ENCODE measurements around the gene RASGEF1C.

The RASGEF1C gene

DNA sequence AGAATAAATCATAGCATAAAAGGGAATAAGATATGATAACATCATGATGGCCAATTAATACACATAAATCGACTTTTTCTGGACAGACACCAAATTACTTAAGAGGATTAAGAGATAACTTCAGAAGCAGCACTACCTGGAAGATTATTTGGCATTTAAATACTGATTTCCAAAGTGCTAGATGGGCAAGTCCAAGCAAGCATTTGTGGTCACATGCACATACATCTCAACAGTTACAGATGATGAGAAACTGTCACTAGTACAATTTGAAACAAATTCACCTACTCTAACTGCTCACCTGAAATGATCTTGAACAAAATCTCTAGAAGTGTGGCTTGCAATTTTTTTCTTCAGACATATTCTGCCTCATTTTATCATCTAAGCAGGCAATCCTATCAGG lies 26.8 kb upstream of the RASGEF1C start:
- TF ChIP-seq, protein P1, sequence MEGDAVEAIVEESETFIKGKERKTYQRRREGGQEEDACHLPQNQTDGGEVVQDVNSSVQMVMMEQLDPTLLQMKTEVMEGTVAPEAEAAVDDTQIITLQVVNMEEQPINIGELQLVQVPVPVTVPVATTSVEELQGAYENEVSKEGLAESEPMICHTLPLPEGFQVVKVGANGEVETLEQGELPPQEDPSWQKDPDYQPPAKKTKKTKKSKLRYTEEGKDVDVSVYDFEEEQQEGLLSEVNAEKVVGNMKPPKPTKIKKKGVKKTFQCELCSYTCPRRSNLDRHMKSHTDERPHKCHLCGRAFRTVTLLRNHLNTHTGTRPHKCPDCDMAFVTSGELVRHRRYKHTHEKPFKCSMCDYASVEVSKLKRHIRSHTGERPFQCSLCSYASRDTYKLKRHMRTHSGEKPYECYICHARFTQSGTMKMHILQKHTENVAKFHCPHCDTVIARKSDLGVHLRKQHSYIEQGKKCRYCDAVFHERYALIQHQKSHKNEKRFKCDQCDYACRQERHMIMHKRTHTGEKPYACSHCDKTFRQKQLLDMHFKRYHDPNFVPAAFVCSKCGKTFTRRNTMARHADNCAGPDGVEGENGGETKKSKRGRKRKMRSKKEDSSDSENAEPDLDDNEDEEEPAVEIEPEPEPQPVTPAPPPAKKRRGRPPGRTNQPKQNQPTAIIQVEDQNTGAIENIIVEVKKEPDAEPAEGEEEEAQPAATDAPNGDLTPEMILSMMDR (IDR thresholded peaks at IDR 0.05; ENCODE audit: low read depth, low read length): no peak
- DNase-seq (ENCODE audit: extremely low read depth, low read depth): no peak

DNA sequence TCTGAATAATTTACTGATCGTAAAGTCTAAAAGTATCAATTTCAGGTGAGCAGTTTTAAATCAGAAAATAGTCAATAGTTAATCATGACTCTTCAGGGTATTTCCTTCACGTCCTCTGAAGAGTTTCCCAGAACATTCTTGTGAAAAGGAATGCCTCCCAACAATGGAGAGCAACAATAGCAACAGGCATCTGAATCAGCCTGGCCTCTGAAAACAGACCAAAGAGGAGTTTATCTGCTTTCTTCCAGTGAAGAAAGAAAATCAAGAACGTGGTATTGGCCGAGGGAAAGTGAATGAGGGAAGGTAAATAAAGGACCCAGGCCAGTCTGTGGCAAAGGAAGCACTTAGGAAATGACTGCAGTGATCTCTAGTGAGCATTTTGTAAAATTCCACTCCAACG lies 26.1 kb upstream of the RASGEF1C start:
- no peak for DNase-seq (ENCODE audit: extremely low read depth, low read depth)
- TF ChIP-seq, protein P1 (IDR thresholded peaks at IDR 0.05; ENCODE audit: low read depth, low read length): no peak

DNA sequence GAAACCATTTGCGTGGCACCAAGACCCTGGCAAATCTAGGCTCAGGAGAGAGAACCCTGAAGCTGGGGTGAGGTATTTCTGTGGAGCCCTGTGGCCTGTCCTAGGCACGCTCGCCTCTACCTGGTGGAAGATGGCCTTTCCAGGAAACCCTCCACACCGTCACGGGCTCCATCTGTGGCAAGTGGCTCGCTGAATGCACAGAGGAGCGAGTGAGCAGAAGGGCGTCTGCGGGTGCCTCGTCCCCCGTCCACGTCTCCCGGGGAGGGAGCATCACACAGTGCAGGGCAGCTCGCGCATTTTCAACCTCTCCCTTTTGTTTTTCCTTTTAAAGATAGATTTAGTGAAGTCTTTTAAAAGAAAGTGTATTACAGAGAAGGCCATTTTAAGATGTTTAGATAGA lies 25.3 kb upstream of the RASGEF1C start:
- DNase-seq (ENCODE audit: extremely low read depth, low read depth): no peak
- TF ChIP-seq, protein P1 (IDR thresholded peaks at IDR 0.05; ENCODE audit: low read depth, low read length): no peak

DNA sequence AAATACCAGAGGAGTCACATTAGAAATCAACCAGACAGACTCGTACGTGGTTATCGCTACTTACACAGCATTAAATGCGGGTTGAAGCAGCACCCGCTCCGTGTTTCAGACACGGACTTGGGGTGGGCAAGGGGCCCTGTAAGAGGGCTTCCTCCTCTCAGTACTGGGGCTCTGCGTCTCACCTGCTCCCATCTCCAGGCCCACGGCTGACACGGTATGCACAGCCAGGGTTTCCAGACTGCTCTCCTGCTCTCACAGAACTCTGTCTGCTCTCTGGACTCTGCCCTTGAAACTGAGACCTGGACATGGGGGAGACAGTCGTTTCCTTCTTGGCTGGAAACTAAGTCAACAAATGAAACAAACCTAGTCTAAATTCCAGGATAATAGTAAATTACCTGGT lies 24.7 kb upstream of the RASGEF1C start:
- DNase-seq (ENCODE audit: extremely low read depth, low read depth): no peak
- TF ChIP-seq, protein P1 (IDR thresholded peaks at IDR 0.05; ENCODE audit: low read depth, low read length): no peak

DNA sequence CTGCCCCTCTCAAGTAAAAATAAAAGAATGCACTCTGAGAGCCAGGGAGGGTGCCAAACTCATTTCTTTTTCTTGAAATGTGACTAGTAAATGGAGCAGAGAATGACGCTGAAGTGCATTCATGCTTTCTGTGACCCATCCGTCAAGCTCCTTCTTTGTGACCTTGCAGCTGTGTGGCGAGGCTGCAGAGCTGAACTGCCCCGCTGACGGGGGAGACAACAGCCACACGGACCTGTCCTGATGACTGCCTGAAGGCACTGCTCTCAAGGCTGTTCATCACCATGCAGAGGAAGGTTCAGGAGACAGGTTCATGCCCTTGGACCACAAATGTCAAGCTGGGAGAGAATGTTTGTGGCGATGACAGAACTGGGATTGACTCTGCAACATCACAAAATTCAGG lies 21.0 kb upstream of the RASGEF1C start:
- TF ChIP-seq, protein P1 (IDR thresholded peaks at IDR 0.05; ENCODE audit: low read depth, low read length): no peak
- no peak for DNase-seq (ENCODE audit: extremely low read depth, low read depth)

DNA sequence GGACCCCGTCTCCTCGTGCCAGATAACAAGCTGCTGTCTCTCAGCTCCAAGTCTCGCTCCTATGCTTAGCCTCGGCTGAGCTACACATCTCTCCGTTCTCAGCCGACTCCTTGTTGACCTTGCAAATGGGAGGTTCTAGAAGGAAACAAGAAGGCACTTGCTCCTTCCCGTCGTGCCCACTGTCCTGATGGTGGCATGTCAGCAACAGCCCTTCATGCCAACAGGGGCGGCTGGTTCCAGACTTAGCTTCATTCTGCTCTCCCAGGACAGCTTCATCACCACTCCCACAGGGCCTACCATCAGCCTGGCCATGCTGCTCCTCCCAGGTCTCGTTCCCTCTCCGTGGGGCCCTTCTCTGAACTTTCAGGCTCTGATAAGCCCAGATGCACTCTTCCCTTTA lies 13.0 kb upstream of the RASGEF1C start:
- TF ChIP-seq, protein P1 (IDR thresholded peaks at IDR 0.05; ENCODE audit: low read depth, low read length): no peak
- DNase-seq (ENCODE audit: extremely low read depth, low read depth): no peak

DNA sequence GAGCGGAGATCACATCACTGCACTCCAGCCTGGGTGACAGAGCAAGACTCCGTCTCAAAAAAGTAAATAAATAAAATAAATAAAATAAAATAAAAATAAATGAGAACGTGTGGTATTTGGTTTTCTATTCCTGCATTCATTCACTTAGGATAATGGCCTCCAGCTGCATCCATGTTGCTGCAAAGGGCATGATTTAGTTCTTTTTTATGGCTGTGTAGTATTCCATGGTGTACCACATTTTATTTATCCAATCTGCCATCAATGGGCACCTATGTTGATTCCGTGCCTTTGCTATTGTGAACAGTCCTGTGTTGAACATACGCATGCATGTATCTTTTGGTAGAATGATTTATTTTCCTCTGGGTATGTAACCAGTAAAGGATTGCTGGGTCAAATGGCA lies 8.8 kb upstream of the RASGEF1C start:
- no peak for DNase-seq (ENCODE audit: extremely low read depth, low read depth)
- TF ChIP-seq, protein P1 (IDR thresholded peaks at IDR 0.05; ENCODE audit: low read depth, low read length): no peak
